HG03354 (cell line): ENCODE measurements around the gene CAP2.
"Not testable (repeated sequence)": the region's sequence is repeated elsewhere in the genome, so short reads cannot be mapped to it uniquely, and the experiment has no call there.

Experiments
- ATAC-seq: cut with Tn5 transposase; IDR thresholded peaks from one replicate; pipeline ENCODE4 v1.9.1; 2021; ENCODE audit warnings: mild to moderate bottlenecking; ENCODE audit not compliant: unreplicated experiment, poor library complexity, severe bottlenecking

Gene CAP2

GRCh38 chr6:17395112-17395511 lies 1.7 kb downstream of the CAP2 start:
- no peak for ATAC-seq

GRCh38 chr6:17396256-17396655 lies 2.9 kb downstream of the CAP2 start:
- ATAC-seq = no peak

- no peak for ATAC-seq
Observed at GRCh38 chr6:17397764-17398194, 4.4 kb downstream of the CAP2 start.

GRCh38 chr6:17405181-17405943 lies 12.0 kb downstream of the CAP2 start:
- ATAC-seq = not testable (repeated sequence)

GRCh38 chr6:17405944-17406245 lies 12.5 kb downstream of the CAP2 start:
- no peak for ATAC-seq

- ATAC-seq = no peak
Observed at GRCh38 chr6:17408081-17408480, 14.7 kb downstream of the CAP2 start.

GRCh38 chr6:17410281-17410680 lies 16.9 kb downstream of the CAP2 start:
- no peak for ATAC-seq

- no peak for ATAC-seq
Observed at GRCh38 chr6:17413313-17413750, 19.9 kb downstream of the CAP2 start.

GRCh38 chr6:17414395-17414794 lies 21.0 kb downstream of the CAP2 start:
- ATAC-seq = not testable (repeated sequence)

GRCh38 chr6:17415321-17415720 lies 21.9 kb downstream of the CAP2 start:
- ATAC-seq = no peak

- no peak for ATAC-seq
Observed at GRCh38 chr6:17416806-17417205, 23.4 kb downstream of the CAP2 start.

- no peak for ATAC-seq
Observed at GRCh38 chr6:17417817-17418216, 24.4 kb downstream of the CAP2 start.

GRCh38 chr6:17418281-17419188 lies 25.1 kb downstream of the CAP2 start:
- ATAC-seq = no peak

GRCh38 chr6:17419189-17419575 lies 25.8 kb downstream of the CAP2 start:
- no peak for ATAC-seq

GRCh38 chr6:17420368-17420767 lies 27.0 kb downstream of the CAP2 start:
- ATAC-seq = no peak

GRCh38 chr6:17421406-17421805 lies 28.0 kb downstream of the CAP2 start:
- no peak for ATAC-seq

- no peak for ATAC-seq
Observed at GRCh38 chr6:17423026-17423425, 29.6 kb downstream of the CAP2 start.

- ATAC-seq = no peak
Observed at GRCh38 chr6:17427062-17427461, 33.7 kb downstream of the CAP2 start.

GRCh38 chr6:17427617-17428016 lies 34.2 kb downstream of the CAP2 start:
- ATAC-seq = no peak

- ATAC-seq = not testable (repeated sequence)
Observed at GRCh38 chr6:17428595-17429120, 35.3 kb downstream of the CAP2 start.
